ENCODE measurements around the gene DOCK6.

Gene DOCK6

DNA sequence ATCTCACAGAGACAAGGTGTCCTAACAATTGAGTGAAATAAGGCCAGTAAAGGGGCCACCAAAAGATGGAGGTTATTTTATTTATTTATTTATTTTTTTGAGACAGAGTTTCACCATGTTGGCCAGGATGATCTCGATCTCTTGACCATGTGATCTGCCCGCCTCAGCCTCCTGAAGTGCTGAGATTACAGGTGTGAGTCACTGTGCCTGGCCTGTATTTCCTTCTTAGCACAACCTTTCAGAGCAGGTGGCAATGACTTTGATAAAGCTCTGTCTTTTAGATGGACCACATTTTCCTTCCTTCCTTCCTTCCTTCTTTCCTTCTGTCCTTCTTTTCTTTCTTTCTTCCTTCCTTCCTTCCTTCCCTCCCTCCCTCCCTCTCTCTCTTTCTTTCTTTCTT is 11.0 kb upstream of the DOCK6 start:
- no peak for DNase-seq

DNA sequence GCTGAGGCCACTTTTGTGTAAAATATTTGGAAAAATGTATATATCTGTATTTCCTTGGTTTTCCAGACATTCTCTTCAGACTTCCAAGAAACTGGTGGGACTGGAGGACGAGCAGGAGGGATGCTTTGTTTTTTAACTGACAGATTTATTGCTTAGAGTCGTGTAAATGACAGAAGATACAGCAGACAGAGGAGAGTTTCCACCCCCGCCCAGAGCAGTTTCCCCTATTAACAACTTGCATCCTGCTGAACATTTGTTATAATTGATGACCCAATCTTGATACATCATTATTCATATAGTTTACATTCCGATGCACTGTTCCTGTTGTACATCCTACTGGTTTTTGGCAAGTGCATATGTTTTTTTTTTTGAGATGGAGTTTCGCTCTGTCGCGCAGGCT is 7.1 kb upstream of the DOCK6 start:
- DNase-seq: no peak

DNA sequence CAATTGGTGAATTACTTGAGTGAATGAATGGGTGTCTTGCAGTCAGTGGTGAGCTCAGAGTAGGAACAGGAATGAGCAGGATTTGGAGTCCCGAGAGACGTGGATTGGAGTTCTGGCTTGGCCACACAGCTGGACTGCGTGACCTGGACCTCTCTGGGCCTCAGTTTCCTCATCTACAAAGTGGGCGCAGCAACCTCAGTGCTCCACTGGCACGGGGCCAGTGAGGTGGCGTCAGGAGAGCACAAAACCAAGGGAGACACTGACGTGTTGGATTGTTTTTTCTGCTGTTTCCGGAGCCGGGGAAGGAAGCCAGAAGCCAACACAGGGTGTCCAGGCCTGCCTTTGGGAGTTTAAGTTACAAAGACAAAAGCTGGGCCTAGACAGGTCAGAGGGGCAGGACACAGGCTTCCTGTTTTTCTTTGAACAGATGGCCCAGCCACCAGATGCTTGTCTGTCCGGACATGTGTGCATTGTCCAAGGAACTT is 6.5 kb upstream of the DOCK6 start:
- DNase-seq: no peak

DNA sequence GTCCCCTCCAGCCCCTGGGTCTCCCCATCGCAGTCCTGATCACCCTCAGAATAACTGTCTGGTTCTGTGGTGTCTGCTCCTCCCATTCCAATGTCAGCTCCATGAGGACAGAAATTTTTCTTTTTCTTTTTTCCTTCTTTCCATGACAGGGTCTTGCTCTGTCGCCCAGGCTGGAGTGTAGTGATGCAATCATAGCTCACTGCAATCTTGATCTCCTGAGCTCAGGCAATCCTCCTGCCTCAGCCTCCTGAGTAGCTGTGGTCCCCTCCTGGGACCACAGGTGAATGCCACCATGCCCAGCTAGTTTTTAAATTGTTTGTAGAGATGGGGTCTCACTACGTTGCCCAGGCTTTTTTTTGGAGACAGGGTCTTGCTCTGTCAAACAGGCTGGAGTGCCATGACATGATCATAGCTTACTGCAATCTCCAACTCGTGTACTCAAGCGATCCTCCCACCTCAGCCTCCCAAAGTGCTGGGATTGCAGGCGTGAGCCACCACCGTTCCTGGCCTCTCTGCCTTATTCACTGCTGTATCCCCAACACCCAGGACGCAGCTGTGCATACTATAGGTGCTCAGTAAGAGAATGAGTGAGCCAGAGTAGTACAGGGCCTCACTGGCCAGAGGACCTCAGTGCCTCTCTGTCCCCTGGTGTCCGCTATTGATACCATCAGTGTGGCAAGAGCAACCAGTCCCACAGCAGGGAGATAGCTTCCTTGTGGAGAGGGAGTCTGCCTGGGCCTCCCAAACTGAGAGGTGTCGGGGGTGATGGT is 5.2 kb upstream of the DOCK6 start:
- DNase-seq: no peak

DNA sequence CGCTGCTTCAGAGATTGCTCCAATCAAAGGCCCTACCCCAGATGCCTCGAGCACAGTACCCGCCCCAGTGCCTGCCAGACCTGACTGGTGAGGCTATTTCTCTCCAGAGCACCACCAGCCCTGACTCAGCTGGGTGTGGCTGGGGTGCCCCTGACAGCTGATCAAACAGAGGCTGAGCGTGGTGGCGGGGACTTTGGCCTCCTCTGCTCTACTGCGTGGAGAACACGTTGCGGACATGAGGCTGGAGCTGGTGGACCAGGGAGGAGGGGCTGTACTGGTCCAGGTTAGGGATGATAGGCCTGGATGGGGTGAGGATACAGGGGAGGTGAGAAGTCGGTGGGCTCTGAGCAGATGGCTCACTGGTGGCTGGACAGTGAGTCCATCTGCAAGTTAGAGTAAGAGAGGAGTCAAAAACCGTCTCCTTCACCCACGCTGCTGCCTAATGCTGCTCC is 3.5 kb upstream of the DOCK6 start:
- DNase-seq: no peak

DNA sequence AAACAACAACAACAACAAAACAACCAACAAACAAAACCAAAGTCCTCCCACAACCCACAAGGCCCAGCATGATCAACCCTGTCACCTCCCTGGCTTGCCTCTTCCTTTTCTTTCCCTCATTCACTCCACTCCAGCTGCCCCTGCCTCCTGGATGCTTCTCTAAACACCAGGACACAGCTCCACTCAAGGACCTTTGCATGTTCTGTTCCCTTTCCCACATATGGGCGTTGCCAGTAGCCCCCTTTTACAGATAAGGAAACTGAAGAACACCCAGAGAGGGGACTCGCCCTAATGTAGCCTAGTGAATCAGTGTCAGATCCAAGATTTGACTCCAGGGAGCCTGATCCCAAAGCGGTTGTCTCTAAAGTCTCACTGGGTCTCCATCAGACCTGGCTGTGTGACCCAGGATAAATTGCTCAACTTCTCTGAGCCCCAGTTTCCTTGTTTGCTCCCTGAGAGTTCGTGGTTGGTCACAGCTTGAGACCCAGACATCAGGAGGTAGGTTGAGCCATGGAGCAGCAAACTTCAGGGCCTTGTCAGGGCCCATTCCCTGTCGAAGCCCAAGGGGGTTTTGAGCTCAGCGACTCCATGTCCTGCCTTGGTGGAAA is 3.0 kb upstream of the DOCK6 start:
- DNase-seq: no peak

DNA sequence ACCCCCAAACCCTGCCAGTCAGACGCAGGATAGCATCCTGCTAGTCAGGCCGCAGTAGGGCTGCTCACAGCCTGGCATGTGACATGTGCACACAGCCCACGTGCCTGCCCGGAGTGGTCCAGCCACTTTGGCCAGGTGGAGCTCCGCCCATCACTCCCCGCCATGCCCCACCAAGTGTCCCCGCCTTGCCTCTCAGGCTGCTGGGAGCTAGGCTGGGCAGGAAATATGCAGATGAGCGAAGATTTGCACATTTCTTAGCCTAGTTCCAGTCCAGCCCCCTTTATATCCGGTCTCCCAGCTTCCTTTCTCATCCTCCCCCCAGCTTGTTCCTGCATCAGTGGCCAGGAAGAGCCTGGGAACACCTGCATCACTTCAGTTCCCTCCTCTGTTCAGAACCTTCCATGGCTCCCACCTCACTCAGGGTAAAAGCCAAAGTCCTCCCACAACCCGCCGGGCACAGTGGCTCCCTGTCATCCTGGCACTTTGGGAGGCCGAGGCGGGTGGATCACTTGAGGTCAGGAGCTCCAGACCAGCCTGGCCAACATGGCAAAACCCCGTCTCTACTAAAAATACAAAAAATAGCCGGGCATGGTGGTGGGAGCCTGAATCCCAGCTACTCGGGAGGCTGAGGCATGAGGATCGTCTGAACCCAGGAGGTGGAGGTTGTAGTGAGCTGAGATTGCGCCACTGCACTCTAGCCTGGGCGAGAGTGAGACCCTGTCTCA is 2.3 kb upstream of the DOCK6 start:
- DNase-seq: no peak

DNA sequence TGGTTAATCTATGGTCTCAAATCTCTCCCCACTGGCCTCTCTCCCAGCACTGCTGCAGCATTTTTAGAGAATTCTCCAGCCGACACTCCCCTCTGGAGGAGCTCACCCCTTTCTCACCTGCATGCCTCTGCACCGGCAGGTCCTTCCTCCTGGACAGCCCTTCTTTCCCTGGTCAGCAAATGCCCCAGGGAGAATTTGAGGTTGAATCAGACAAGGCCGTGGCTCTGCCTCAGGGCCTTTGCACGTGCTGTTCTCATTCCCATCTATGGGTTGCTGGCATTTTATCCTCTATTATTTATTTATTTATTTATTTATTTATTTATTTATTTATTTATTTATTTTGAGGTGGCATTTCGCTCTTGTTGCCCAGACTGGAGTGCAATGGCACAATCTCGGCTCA is 1.4 kb upstream of the DOCK6 start:
- DNase-seq: no peak

DNA sequence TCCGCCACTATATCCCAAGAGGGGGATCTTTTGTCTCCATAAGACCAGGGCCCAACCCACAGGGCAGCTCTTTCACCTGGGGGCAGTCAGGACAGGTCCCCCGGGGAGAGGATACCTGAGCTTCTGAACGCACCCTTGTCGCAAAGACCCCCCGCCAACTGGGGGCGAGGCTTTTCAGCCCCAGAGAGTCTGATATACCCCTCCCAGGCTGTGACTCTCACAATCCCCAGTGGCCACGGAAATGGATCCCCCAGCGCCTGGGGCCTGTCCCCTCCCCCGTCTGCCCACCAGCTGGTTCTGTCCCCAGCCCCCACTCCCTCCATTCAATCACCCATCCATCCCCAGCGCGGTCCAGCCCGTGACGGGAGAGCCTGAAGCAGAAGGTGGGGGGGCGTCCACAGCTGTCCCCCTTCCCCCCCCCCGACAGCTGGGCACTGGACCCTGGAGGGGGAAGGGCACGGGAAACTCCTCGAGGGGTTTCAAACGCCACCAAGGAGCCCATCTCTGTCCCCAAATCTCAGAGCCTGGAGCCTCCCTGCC is 823 bp downstream of the DOCK6 start:
- no peak for DNase-seq

DNA sequence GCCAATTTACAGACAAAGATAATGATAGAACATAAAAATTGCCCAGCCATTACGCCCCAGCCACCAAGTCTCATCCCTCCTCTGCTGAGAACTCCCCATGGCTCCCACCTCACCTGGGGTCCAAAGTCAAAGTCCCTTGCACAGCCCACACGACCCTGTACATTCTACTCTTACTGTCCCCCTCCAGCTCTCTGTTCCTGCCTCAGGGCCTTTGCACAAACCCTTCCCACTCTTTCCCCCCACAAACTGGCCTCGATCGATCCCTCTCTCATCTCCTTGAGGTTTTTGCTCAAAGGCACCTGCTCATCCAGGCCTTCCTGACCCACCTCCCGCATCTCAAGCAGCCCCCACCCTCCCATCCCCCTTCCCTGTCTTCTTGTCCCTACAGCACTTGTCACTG is 1.3 kb downstream of the DOCK6 start:
- DNase-seq: no peak

DNA sequence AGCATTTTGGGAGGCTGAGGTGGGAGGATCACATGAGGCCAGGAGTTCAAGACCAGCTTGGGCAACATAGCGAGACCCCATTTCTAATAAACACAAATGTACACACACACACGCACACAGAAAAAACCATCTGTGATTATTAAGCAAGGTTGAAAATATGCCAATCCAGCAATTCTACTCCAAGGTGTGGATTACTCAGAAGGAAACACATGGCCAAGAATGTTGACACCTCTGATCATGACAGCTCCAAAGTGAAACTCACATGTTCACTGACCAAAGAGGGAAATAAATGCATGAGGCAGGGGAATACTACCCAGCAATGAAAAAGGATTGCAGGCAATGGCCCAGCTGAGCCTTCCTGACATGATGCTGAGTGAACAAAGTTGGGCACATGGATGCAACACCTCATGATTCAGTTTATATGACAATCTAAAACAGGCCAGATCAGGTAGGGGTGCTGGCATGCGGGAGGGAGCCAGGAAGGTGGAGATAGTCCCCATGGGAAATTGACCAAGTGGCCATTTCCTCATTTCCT is 4.4 kb downstream of the DOCK6 start:
- DNase-seq: no peak

DNA sequence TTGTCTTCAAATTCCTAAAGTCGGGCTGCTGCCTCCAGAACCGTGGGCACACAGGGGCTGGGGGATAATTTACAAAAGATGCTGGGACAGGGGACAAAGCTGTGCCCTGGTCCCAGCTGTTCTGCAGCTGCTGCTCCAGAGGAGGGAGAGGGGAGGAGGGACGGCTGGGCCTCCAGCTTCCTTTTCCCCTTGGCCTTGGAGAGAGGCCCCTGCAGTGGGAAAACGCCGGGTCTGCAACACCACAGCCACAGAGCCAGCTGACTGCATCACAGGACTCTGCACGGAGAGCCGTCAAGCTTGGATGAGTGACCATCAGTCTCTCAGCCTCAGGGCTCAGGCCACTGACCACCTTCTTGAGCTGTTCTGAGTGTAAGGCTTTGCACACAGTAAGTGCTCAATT is 6.1 kb downstream of the DOCK6 start:
- DNase-seq: no peak

DNA sequence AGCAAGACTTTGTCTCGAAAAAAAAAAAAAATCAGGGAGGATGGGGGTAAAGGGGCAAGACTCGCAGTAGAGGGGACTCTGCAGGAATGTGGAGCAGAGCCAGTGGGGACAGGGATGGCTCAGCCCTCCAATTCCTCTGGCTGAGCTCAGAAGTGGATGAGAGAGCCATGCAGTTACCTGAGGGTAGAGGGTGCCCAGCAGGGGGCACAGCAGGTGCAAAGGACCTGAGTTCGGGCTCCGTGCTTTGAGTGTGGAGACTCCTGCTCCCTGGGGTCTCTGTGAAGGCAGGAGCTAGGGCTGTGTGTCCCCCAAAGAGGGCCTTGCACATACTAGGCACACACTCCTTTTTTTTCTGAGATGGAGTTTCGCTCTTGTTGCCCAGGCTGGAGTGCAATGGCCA is 7.7 kb downstream of the DOCK6 start:
- no peak for DNase-seq

DNA sequence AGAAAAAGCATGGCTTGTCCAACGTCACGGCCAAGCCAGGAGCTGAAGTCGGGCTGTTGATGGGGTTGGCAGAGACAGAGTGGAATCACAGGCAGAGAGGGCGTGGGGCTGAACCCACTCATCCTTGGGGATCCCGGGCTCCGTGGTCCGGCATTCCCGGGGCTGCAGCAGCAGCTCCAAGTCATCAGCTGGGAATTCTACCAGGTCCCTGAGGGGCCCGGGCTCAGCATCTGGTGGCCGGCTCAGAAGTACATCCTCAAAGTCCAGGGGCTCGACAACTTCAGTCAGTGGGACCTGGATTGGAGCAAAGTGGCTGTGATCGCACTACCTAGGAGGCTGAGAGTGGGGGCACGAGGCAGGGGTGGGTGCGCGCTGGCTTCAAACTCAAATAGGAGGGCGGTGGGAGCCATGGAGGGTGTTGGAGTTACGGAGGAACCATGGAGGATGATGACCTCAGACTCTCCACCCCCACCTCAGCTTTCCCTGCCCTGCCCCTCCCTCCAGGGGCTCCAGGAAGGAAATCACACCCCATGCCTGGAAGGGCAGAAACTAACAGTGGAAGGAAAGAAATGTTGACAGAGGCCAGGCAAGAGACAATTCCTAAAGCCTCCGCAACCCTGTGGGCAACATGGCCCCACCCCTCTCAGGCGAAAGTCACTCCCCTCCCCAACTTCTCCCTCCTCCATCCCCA is 9.5 kb downstream of the DOCK6 start:
- DNase-seq: no peak

DNA sequence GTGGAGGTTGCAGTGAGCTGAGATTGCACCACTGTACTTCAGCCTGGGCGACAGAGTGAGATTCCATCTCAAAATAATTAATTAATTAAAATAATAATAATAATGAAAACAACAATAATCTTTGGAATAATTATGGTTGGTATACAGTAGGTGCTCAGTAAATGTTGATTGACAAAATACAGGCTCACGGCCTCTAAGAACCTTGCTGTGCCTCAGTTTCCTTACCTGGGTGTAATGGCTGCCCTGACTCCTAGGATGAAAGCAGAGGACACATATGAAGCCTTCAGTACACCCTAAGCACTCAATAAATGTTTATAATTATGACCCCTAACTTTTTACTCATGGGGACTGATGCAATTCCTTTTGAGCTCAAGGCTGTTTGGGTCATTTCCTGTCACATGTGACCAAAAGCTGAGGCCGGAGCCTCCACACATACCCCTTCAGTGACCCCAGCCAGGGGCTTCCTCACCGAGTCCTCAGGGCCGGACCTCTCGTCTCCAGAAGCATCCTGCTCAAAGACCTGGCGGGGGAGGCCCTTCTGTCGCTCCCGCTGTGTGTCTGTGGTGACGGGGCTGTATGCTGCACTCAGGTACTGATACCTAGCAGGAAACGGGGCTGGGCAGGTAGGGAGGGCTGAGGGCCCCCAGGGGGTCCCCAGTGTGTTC is 10.5 kb downstream of the DOCK6 start:
- DNase-seq: no peak

DNA sequence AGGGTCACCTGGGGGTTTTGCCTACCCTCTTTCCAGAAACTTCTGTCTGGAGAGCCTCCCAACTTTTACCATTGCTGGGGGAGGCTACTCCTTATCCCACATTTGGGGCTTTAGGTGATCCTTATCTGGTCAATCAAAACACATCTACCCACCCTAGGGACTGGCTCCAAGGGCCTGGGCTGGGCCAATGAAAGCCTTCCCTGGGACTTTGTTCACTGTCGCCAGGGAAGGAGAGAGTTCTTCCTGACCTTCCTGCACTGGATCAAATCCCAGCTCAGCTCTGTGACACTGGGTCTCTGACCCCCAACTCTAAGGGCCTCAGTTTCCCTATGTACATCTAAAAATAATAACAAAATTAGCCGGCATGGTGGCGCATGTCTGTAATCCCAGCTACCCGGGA is 11.1 kb downstream of the DOCK6 start:
- DNase-seq: no peak

DNA sequence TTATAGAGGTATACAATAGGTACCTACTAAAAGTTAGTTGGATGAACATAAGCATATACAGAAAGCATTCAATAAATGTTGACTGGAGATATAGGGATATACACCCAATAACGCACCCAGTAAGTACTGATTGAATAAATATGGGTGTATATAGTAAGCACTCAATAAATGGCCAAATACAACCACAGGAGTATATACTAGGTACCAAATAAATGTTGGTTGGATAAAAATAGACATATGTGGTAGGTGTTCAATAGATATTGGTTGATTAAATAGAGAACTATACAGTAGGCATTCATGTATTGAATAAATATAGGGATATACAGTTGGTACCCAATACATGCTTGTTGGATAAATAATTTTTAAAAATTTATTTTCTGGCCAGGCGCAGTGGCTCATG is 13.5 kb downstream of the DOCK6 start:
- no peak for DNase-seq

DNA sequence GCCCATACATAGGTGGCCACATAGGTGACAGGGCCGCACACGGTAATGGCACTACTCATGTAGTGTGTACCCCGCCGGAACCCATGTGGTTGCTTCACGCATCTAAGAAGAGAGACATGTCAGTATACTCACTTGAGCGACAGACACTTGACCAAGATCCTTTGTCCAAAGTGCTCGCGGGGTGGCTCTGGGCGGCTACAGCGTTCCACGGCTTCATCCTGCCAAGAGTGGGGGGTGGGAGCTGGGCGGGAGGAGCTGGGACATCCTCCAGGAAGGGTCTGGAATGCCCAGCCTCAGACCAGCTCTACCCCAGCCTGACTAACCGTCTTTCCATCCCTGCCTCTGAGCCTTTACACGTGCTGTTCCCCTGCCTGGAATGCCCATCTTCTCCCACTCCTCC is 14.4 kb downstream of the DOCK6 start:
- DNase-seq: no peak

DNA sequence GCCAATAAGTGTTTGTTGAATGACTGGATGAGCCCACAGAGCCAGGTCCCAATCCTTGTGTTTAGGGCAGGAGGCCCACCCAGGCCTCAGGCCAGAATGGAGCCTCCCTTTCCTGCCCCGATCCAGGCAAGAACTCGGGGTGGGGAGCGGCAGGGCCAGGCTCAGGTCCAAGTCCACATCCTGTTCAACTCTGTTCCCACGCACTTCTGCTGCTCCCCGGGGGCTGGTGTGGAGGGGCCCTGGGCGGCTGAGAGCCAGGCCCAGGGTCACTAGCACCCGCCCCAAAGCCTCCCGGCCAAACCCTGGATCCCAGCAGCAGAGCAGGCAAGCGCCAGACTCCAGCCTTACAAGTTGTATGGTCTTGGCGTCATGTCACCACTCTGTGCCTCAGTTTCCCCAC is 14.9 kb downstream of the DOCK6 start:
- DNase-seq: no peak

DNA sequence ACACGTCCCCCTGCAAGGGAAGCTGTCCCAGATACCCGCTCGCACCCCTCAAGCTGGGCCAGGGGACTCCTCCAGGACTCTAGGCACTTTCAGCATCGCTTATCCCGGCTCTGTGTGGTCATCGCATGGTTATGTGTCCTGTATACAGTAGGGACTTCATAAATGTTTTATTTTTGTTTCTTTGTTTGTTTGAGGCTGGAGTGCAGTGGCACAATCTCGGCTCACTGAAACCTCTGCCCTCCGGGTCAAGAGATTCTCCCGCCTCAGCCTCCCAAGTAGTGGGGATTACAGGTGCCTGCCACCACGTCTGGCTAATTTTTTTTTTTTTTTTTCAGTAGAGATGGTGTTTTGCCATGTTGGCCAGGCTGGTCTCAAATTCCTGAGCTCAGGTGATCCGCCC is 15.4 kb downstream of the DOCK6 start:
- no peak for DNase-seq

DNA sequence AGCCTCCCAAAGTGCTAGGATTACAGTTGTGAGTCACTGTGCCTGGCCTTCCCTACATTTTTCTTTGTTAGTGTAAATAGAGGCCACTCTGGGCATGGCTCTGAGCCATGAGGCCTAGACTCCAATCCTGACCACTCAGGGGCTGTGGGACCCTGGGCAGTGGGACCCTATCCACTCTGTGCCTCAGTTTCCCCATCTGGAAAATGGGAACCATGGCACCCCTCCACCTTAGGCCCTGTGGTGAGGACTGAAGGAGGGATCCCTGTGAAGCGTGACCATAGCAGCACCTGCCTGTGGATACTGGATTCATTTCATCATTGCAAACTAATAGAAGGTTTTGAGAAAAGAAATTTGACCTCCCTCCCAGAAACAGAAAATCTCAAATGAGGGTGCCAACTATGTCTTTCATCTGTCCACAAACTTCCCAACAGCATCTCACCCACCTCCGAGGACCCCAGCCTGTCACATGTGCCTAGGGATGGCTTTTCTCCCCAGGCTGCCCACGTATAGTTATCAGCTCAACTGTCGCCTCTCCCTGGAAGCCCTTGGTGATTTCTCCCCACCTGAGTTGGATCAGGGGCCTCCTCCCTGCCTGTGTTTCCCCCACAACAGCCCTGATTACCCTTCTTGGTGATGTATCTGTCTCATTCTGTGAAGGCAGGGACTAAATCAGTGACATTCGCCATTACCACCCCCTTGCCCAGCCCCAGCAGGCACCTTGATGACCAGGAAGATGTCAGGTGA is 17.3 kb downstream of the DOCK6 start:
- no peak for DNase-seq

DNA sequence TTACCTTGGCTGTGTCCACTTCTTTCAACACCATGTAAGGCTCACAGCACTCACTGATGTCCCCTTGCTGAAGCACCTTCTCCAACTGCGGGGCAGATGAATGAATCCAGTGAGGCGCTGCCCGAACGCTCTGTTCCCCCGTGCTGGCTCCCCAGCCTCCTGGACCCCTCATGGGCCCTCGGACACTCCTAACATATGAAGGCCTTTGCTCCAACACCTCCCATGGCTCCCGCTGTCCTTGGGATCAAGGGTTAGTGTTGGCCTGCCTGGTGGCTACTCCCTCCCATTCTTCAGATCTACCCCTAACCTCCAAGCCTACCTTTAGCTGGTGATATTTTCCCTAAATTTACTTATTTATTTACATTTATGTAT is 18.5 kb downstream of the DOCK6 start:
- no peak for DNase-seq
